ENCODE measurements around the gene VMAC.

GRCh38 chr19:5864725-5865486, 39.8 kb upstream of the VMAC start:
- TF ChIP-seq POLR2AphosphoS5 (IDR thresholded peaks at IDR 0.05; ENCODE audit: insufficient read depth, low read depth, low read length) (no peak), POLR2A (IDR thresholded peaks at IDR 0.05; ENCODE audit: low read depth, low read length) (no peak), CTCF (IDR thresholded peaks at IDR 0.05; ENCODE audit: extremely low read depth in 1 of 2, insufficient read depth in 1 of 2, low read depth in 1 of 2, low read length in 2 of 2) (no peak), EZH2 (IDR thresholded peaks at IDR 0.05; ENCODE audit: borderline replicate concordance, low read depth, low read length, severe bottlenecking) (no peak), MAX (IDR thresholded peaks at IDR 0.05; ENCODE audit: insufficient read depth, insufficient read length) (no peak)
